ENCODE measurements around the gene JAZF1. TPM values are rescaled to one million over a fixed set of nuclear protein-coding genes. Genes with fewer than 3 reads are reported as not detected.
A peak's percentile ranks its signal among the peaks of the same experiment; 100 is the strongest.

Gene JAZF1
- polyA plus RNA-seq, 4 donors: 0.67 to 4.6 (median 3.5) TPM

- Histone ChIP-seq H3K27me3 (ENCODE audit: control insufficient read depth in 3 of 3, insufficient read depth in 3 of 3, low read length in 3 of 3) (no peaks in the 10 kb centered on the region), H3K27ac (ENCODE audit: low read depth in 1 of 3, low read length in 2 of 3) (no peak overlapping the region), H3K4me1 (ENCODE audit: control insufficient read depth in 3 of 3, insufficient read depth in 2 of 3, low read depth in 1 of 3, low read length in 2 of 3) (peaks cover 0 to 6% (median 3%) of the 10 kb centered on the region in 3 donors), H3K36me3 (ENCODE audit: control insufficient read depth in 3 of 3, insufficient read depth in 2 of 3, low read depth in 1 of 3, low read length in 3 of 3) (no peaks in the 10 kb centered on the region), H3K9me3 (ENCODE audit: control insufficient read depth in 2 of 2, insufficient read depth in 1 of 2, low read depth in 1 of 2, low read length in 1 of 2) (no peaks in the 10 kb centered on the region), H3K4me3 (ENCODE audit: low read depth in 1 of 3, low read length in 3 of 3) (no peak overlapping the region)
- 32 to 41% (median 35%) methylated on average over 7 of the region's 7 CpGs for WGBS, 3 donors
- FAIRE-seq (no peak), DNase-seq (peak; percentile 40 to 66)
These were observed 102.3 kb downstream of the JAZF1 start for GRCh38 chr7:28078036-28078901.

DNA sequence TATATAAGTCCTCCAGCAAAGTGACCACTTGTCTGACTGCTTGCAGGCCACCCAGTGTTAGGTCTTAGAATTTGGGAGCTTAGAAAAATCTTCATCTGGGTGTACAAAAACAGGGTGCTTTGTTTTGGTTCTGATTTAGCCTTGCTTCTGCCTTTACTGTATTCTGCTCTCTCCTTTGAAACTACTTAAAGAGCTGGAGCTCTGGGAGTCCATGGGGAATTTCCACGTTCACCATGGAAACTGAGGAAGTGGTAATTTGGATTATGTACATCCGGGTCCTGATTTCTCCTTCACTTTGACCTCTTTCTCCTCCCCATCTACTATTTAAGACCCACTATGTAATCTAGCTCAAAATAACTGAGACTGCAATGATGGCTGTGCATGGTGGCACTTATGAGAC, 103.0 kb downstream of the JAZF1 start:
- 72 to 95% (median 86%) methylated on average over 2 of the region's 2 CpGs for WGBS, 3 donors
- peaks cover 0 to 6% (median 3%) of the 10 kb centered on the region in 3 donors for H3K4me1 ChIP-seq (ENCODE audit: control insufficient read depth in 3 of 3, insufficient read depth in 2 of 3, low read depth in 1 of 3, low read length in 2 of 3)

GRCh38 chr7:28076423-28077200, 104.0 kb downstream of the JAZF1 start:
- no peak for FAIRE-seq
- no peak overlapping the region for H3K4me3 ChIP-seq (ENCODE audit: low read depth in 1 of 3, low read length in 3 of 3)
- peaks cover 0 to 6% (median 3%) of the 10 kb centered on the region in 3 donors for H3K4me1 ChIP-seq (ENCODE audit: control insufficient read depth in 3 of 3, insufficient read depth in 2 of 3, low read depth in 1 of 3, low read length in 2 of 3)
- 75 to 79% (median 76%) methylated on average over 11 of the region's 11 CpGs for WGBS, 3 donors
- no peak overlapping the region for H3K27ac ChIP-seq (ENCODE audit: low read depth in 1 of 3, low read length in 2 of 3)
- no peaks in the 10 kb centered on the region for H3K36me3 ChIP-seq (ENCODE audit: control insufficient read depth in 3 of 3, insufficient read depth in 2 of 3, low read depth in 1 of 3, low read length in 3 of 3)
- DNase-seq: no peak
- H3K27me3 ChIP-seq (ENCODE audit: control insufficient read depth in 3 of 3, insufficient read depth in 3 of 3, low read length in 3 of 3): no peaks in the 10 kb centered on the region
- no peaks in the 10 kb centered on the region for H3K9me3 ChIP-seq (ENCODE audit: control insufficient read depth in 2 of 2, insufficient read depth in 1 of 2, low read depth in 1 of 2, low read length in 1 of 2)

More for the DNA sequence above, 103.0 kb downstream of the JAZF1 start:
- H3K36me3 ChIP-seq (ENCODE audit: control insufficient read depth in 3 of 3, insufficient read depth in 2 of 3, low read depth in 1 of 3, low read length in 3 of 3): no peaks in the 10 kb centered on the region
- FAIRE-seq (no peak), DNase-seq (no peak)
- H3K9me3 ChIP-seq (ENCODE audit: control insufficient read depth in 2 of 2, insufficient read depth in 1 of 2, low read depth in 1 of 2, low read length in 1 of 2): no peaks in the 10 kb centered on the region
- no peak overlapping the region for H3K27ac ChIP-seq (ENCODE audit: low read depth in 1 of 3, low read length in 2 of 3)
- no peak overlapping the region for H3K4me3 ChIP-seq (ENCODE audit: low read depth in 1 of 3, low read length in 3 of 3)
- no peaks in the 10 kb centered on the region for H3K27me3 ChIP-seq (ENCODE audit: control insufficient read depth in 3 of 3, insufficient read depth in 3 of 3, low read length in 3 of 3)

DNA sequence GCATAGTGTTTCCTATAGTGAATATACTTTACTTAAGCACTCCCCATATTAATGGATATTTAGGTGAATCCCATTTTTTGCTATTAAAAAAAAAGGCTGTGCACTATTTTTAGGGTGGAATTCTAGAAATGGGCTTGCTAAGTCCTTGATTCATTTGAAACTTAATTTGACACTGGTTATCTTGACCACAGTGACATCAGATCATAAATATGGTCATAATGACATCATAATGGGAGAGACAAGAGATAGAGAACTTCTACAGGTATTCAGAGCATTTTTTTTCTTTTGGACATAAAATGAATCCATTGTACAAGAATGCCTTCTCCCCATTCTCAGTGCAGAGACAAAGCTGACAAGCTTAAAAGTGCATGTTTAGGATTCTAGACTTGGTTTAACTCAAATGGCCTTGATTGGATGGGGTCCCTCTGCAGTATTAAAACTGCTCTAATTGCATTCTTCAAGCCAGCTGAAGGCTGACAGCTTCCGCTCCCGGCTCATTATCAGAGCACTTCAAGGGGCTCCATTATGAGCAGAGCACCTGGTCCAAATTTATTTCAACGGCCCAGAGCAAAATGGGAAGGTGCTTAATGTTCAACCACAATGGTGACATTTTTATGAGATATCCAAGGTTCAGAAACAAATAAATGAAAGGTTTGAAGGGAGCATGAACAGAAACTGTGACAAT, 104.8 kb downstream of the JAZF1 start:
- 21 to 63% (median 36%) methylated on average over 3 of the region's 3 CpGs for WGBS, 3 donors
- Histone ChIP-seq H3K4me1 (ENCODE audit: control insufficient read depth in 3 of 3, insufficient read depth in 2 of 3, low read depth in 1 of 3, low read length in 2 of 3) (peaks cover 0 to 6% (median 3%) of the 10 kb centered on the region in 3 donors), H3K27ac (ENCODE audit: low read depth in 1 of 3, low read length in 2 of 3) (no peak overlapping the region), H3K4me3 (ENCODE audit: low read depth in 1 of 3, low read length in 3 of 3) (no peak overlapping the region), H3K9me3 (ENCODE audit: control insufficient read depth in 2 of 2, insufficient read depth in 1 of 2, low read depth in 1 of 2, low read length in 1 of 2) (no peaks in the 10 kb centered on the region), H3K36me3 (ENCODE audit: control insufficient read depth in 3 of 3, insufficient read depth in 2 of 3, low read depth in 1 of 3, low read length in 3 of 3) (no peaks in the 10 kb centered on the region), H3K27me3 (ENCODE audit: control insufficient read depth in 3 of 3, insufficient read depth in 3 of 3, low read length in 3 of 3) (no peaks in the 10 kb centered on the region)
- no peak for FAIRE-seq
- DNase-seq: no peak

- DNase-seq: no peak
- peaks cover 0 to 18% (median 3%) of the 10 kb centered on the region in 3 donors for H3K4me1 ChIP-seq (ENCODE audit: control insufficient read depth in 3 of 3, insufficient read depth in 2 of 3, low read depth in 1 of 3, low read length in 2 of 3)
- no peaks in the 10 kb centered on the region for H3K36me3 ChIP-seq (ENCODE audit: control insufficient read depth in 3 of 3, insufficient read depth in 2 of 3, low read depth in 1 of 3, low read length in 3 of 3)
- H3K27me3 ChIP-seq (ENCODE audit: control insufficient read depth in 3 of 3, insufficient read depth in 3 of 3, low read length in 3 of 3): no peaks in the 10 kb centered on the region
- no peak for FAIRE-seq
- no peak overlapping the region for H3K27ac ChIP-seq (ENCODE audit: low read depth in 1 of 3, low read length in 2 of 3)
- no peaks in the 10 kb centered on the region for H3K9me3 ChIP-seq (ENCODE audit: control insufficient read depth in 2 of 2, insufficient read depth in 1 of 2, low read depth in 1 of 2, low read length in 1 of 2)
- no peak overlapping the region for H3K4me3 ChIP-seq (ENCODE audit: low read depth in 1 of 3, low read length in 3 of 3)
- 88 to 91% (median 90%) methylated on average over 8 of the region's 8 CpGs for WGBS, 3 donors
These were observed 107.6 kb downstream of the JAZF1 start for GRCh38 chr7:28072876-28073514.

- Histone ChIP-seq H3K4me3 (ENCODE audit: low read depth in 1 of 3, low read length in 3 of 3) (no peak overlapping the region), H3K36me3 (ENCODE audit: control insufficient read depth in 3 of 3, insufficient read depth in 2 of 3, low read depth in 1 of 3, low read length in 3 of 3) (no peaks in the 10 kb centered on the region), H3K4me1 (ENCODE audit: control insufficient read depth in 3 of 3, insufficient read depth in 2 of 3, low read depth in 1 of 3, low read length in 2 of 3) (peaks cover 0 to 18% (median 0%) of the 10 kb centered on the region in 3 donors), H3K9me3 (ENCODE audit: control insufficient read depth in 2 of 2, insufficient read depth in 1 of 2, low read depth in 1 of 2, low read length in 1 of 2) (no peaks in the 10 kb centered on the region), H3K27me3 (ENCODE audit: control insufficient read depth in 3 of 3, insufficient read depth in 3 of 3, low read length in 3 of 3) (no peaks in the 10 kb centered on the region), H3K27ac (ENCODE audit: low read depth in 1 of 3, low read length in 2 of 3) (no peak overlapping the region)
- FAIRE-seq: no peak
- DNase-seq: no peak
- 85 to 93% (median 92%) methylated on average over 6 of the region's 6 CpGs for WGBS, 3 donors
These were observed 109.0 kb downstream of the JAZF1 start for GRCh38 chr7:28071570-28071969.

DNA sequence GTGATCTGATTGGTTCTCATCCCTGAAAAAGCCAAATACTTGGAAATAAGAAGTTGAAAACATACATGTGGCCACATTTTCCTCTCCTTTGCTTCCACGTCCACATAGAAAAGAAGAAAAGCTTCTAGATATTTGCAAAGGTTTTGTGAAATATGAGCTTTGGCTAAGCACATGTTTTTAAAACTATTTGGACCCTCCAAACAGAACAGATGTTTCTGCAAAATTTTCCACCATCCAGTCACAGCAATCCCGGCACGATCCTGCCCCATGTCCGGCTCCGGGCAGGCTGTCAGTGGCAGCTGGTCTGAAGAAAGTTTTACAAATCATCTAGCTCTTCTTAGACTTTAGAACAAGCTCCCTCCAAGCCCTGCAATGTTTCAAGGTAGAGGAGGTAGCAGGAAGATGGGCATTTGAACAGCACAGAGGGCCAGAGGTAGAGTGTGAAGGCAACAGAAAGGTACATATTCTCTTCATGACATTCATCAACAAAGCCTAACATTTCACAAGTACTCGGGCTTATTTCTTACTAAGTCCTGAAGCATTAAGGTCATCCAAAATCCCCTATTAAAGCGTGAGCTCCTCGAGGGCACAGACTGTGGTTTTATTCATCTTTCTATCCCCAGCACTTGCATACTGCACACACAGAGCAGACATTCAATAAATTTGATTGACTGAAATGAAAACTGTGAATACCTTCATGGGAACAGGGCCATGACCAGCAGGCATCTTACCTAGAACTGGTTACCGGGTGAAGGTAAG, 110.1 kb downstream of the JAZF1 start:
- DNase-seq (no peak), FAIRE-seq (no peak)
- peak overlapping the region in 1 of 3 donors; percentile 56 for H3K27ac ChIP-seq (ENCODE audit: low read depth in 1 of 3, low read length in 2 of 3)
- no peak overlapping the region for H3K4me3 ChIP-seq (ENCODE audit: low read depth in 1 of 3, low read length in 3 of 3)
- no peaks in the 10 kb centered on the region for H3K36me3 ChIP-seq (ENCODE audit: control insufficient read depth in 3 of 3, insufficient read depth in 2 of 3, low read depth in 1 of 3, low read length in 3 of 3)
- WGBS, 3 donors: 64 to 89% (median 82%) methylated on average over 9 of the region's 9 CpGs
- peaks cover 0 to 12% (median 0%) of the 10 kb centered on the region in 3 donors for H3K4me1 ChIP-seq (ENCODE audit: control insufficient read depth in 3 of 3, insufficient read depth in 2 of 3, low read depth in 1 of 3, low read length in 2 of 3)
- H3K9me3 ChIP-seq (ENCODE audit: control insufficient read depth in 2 of 2, insufficient read depth in 1 of 2, low read depth in 1 of 2, low read length in 1 of 2): no peaks in the 10 kb centered on the region
- H3K27me3 ChIP-seq (ENCODE audit: control insufficient read depth in 3 of 3, insufficient read depth in 3 of 3, low read length in 3 of 3): no peaks in the 10 kb centered on the region
